WTC11 (cell line): ENCODE data around the gene STX8. TPM values are rescaled to one million over a fixed set of nuclear protein-coding genes. Genes with fewer than 3 reads are reported as not detected.

Source experiments
- ATAC-seq: fragments of 200-7000 bp; cut with Tn5 transposase; 2 replicates; pipeline ENCODE4 v1.10.0; 2021; ENCODE audit warnings: mild to moderate bottlenecking, moderate library complexity
- CTCF ChIA-PET: fragments of 300-600 bp; sonication (Branson Sonifier 250); formaldehyde crosslinking; loops from one replicate; lab custom pipeline; 2021; ENCODE audit warnings: antibody characterized with exemption; lab: Charles Lee
- POLR2A ChIA-PET: fragments of 350-600 bp; sonication (Branson Sonifier 250); formaldehyde crosslinking; loops from one replicate; lab custom pipeline; 2021; ENCODE audit warnings: antibody characterized with exemption; lab: Charles Lee
- DNase-seq: peaks from one replicate; pipeline ENCODE4 v3.0.0; 2021; ENCODE audit warnings: low spot score
- H3K27ac Mint-ChIP-seq: 2 replicates; pipeline ENCODE4 v1.8.0; 2021; ENCODE audit warnings: mixed read lengths
- H3K27me3 Mint-ChIP-seq: 2 replicates; pipeline ENCODE4 v1.8.0; 2021; ENCODE audit warnings: low read depth, mild to moderate bottlenecking, moderate library complexity, mixed read lengths
- H3K36me3 Mint-ChIP-seq: 2 replicates; pipeline ENCODE4 v1.8.0; 2021; ENCODE audit warnings: mixed read lengths
- H3K4me1 Mint-ChIP-seq: 2 replicates; pipeline ENCODE4 v1.8.0; 2022; ENCODE audit warnings: mixed read lengths
- H3K4me3 Mint-ChIP-seq: 2 replicates; pipeline ENCODE4 v1.8.0; 2021; ENCODE audit warnings: mild to moderate bottlenecking, moderate library complexity, mixed read lengths
- H3K9me3 Mint-ChIP-seq: 2 replicates; pipeline ENCODE4 v1.8.0; 2021; ENCODE audit warnings: mixed read lengths
- AR ChIP-seq: fragments of 250-450 bp; sonication (Bioruptor Pico); IDR thresholded peaks from 2 replicates; pipeline ENCODE4 v1.9.0; 2021; ENCODE audit warnings: mild to moderate bottlenecking
- ARID4B ChIP-seq: sonication (generic); formaldehyde crosslinking; IDR thresholded peaks from 2 replicates; pipeline ENCODE4 v1.8.0; 2023; ENCODE audit warnings: missing genetic modification reagents, mild to moderate bottlenecking, borderline replicate concordance
- ATF1 ChIP-seq: sonication (generic); formaldehyde crosslinking; IDR thresholded peaks from 2 replicates; pipeline ENCODE4 v1.8.1; 2023; ENCODE audit warnings: mild to moderate bottlenecking, moderate library complexity, missing genetic modification reagents
- ATF2 ChIP-seq: sonication (generic); formaldehyde crosslinking; IDR thresholded peaks from 2 replicates; pipeline ENCODE4 v1.8.1; 2022; ENCODE audit warnings: low read depth, missing genetic modification reagents, borderline replicate concordance
- CBFB ChIP-seq: sonication (generic); formaldehyde crosslinking; IDR thresholded peaks from 2 replicates; pipeline ENCODE4 v1.8.1; 2022; ENCODE audit warnings: mild to moderate bottlenecking, low read depth, missing genetic modification reagents
- ELF4 ChIP-seq: sonication (generic); formaldehyde crosslinking; IDR thresholded peaks from 2 replicates; pipeline ENCODE4 v1.8.1; 2022; ENCODE audit warnings: low read depth, mild to moderate bottlenecking, moderate library complexity, missing genetic modification reagents
- FOXK1 ChIP-seq: sonication (generic); formaldehyde crosslinking; IDR thresholded peaks from 2 replicates; pipeline ENCODE4 v1.8.0; 2022; ENCODE audit warnings: mild to moderate bottlenecking, moderate library complexity, missing genetic modification reagents
- HMGA2 ChIP-seq: fragments of 250-450 bp; sonication (Bioruptor Pico); IDR thresholded peaks from 2 replicates; pipeline ENCODE4 v1.4.0; 2021; ENCODE audit warnings: mild to moderate bottlenecking, moderate library complexity
- MYBL2 ChIP-seq: sonication (generic); formaldehyde crosslinking; IDR thresholded peaks from 2 replicates; pipeline ENCODE4 v1.8.1; 2023; ENCODE audit warnings: mild to moderate bottlenecking, moderate library complexity, missing genetic modification reagents
- NR1H2 ChIP-seq: sonication (generic); formaldehyde crosslinking; IDR thresholded peaks from 2 replicates; pipeline ENCODE4 v1.9.0; 2021; ENCODE audit warnings: mild to moderate bottlenecking, moderate library complexity, missing genetic modification reagents
- RORB ChIP-seq: fragments of 250-450 bp; sonication (Bioruptor Pico); IDR thresholded peaks from 2 replicates; pipeline ENCODE4 v1.9.0; 2021; ENCODE audit warnings: mild to moderate bottlenecking
- SMAD3 ChIP-seq: sonication (generic); formaldehyde crosslinking; IDR thresholded peaks from 2 replicates; pipeline ENCODE4 v1.8.0; 2022; ENCODE audit warnings: missing genetic modification reagents, mild to moderate bottlenecking, borderline replicate concordance
- TP53 ChIP-seq: sonication (generic); formaldehyde crosslinking; IDR thresholded peaks from 2 replicates; pipeline ENCODE4 v1.8.1; 2023; ENCODE audit warnings: mild to moderate bottlenecking, missing genetic modification reagents
- ZBTB21 ChIP-seq: sonication (generic); formaldehyde crosslinking; IDR thresholded peaks from 2 replicates; pipeline ENCODE4 v1.8.1; 2023; ENCODE audit warnings: mild to moderate bottlenecking, missing genetic modification reagents, borderline replicate concordance
- ZNF232 ChIP-seq: sonication (generic); formaldehyde crosslinking; IDR thresholded peaks from 2 replicates; pipeline ENCODE4 v1.8.0; 2022; ENCODE audit warnings: mild to moderate bottlenecking, missing genetic modification reagents
- ZNF281 ChIP-seq: sonication (generic); formaldehyde crosslinking; IDR thresholded peaks from 2 replicates; pipeline ENCODE4 v1.8.0; 2023; ENCODE audit warnings: mild to moderate bottlenecking, missing genetic modification reagents
- ZNF317 ChIP-seq: sonication (generic); formaldehyde crosslinking; IDR thresholded peaks from 2 replicates; pipeline ENCODE4 v1.8.1; 2023; ENCODE audit warnings: low read depth, mild to moderate bottlenecking, moderate library complexity, missing genetic modification reagents, borderline replicate concordance
- ZNF396 ChIP-seq: fragments of 250-450 bp; sonication (Bioruptor Pico); IDR thresholded peaks from 2 replicates; pipeline ENCODE4 v1.8.0; 2021; ENCODE audit warnings: mild to moderate bottlenecking, moderate library complexity, borderline replicate concordance
- ZNF512 ChIP-seq: sonication (generic); formaldehyde crosslinking; IDR thresholded peaks from 2 replicates; pipeline ENCODE4 v1.8.1; 2022; ENCODE audit warnings: missing genetic modification reagents, borderline replicate concordance
- total RNA-seq: library from RNA; stranded (reverse); gene quantifications from 3 replicates; pipeline ENCODE4 v1.2.3, GENCODE V29; 2021

STX8 gene
- total RNA-seq, 1 experiment from 2014 or later: 39.9 TPM

GRCh38 chr17:9261081-9262012 is 314.3 kb downstream of the STX8 start (continued):
- TF ChIP-seq ZNF281 (CRISPR knock-in tag) (no peak), ELF4 (no peak), ZNF232 (CRISPR knock-in tag) (no peak)
- TF ChIP-seq, all 79 proteins: peak for 0

- POLR2A ChIA-PET: no interaction called here
- Mint-ChIP-seq H3K4me3 (no peak overlapping the region), H3K27ac (peak overlapping the region; percentile 4; the same call in 1 of the 2 replicates), H3K36me3 (no peaks in the 10 kb centered on the region), H3K27me3 (no peaks in the 10 kb centered on the region), H3K9me3 (no peaks in the 10 kb centered on the region), H3K4me1 (peaks cover 38% of the 10 kb centered on the region)
- CTCF ChIA-PET: interaction anchor here (0.6 to 1.0 kb wide), 2 partner anchors 33 to 49 kb away, joined by 3 read pairs; no protein-coding TSS in a partner anchor
- DNase-seq: no peak
- ATAC-seq: no peak
- no peak for TF ChIP-seq NR1H2
- TF ChIP-seq RORB (CRISPR knock-in tag): no peak
- no peak for TF ChIP-seq TP53 (CRISPR knock-in tag)
- no peak for TF ChIP-seq ZBTB21 (CRISPR knock-in tag)
- TF ChIP-seq AR (CRISPR knock-in tag): no peak
- TF ChIP-seq ZNF317 (CRISPR knock-in tag): no peak
- no peak for TF ChIP-seq HMGA2 (CRISPR knock-in tag)
- no peak for TF ChIP-seq SMAD3 (CRISPR knock-in tag)
- TF ChIP-seq ATF2 (CRISPR knock-in tag): no peak
- TF ChIP-seq ZNF396: no peak
- no peak for TF ChIP-seq FOXK1 (CRISPR knock-in tag)
- no peak for TF ChIP-seq ZNF512 (CRISPR knock-in tag)
- no peak for TF ChIP-seq MYBL2
- no peak for TF ChIP-seq CBFB (CRISPR knock-in tag)
- no peak for TF ChIP-seq ATF1
- no peak for TF ChIP-seq ARID4B
- no peak for TF ChIP-seq ZNF232 (CRISPR knock-in tag)
Observed at GRCh38 chr17:9259419-9259818, 316.2 kb downstream of the STX8 start.
